AG20443 (cell line): ENCODE data around the gene PTPRU.

Experiments
- DNase-seq: peaks from one replicate; pipeline ENCODE4 v3.0.0; 2012; ENCODE audit warnings: low spot score, mixed read lengths

The PTPRU gene

GRCh38 chr1:29317916-29318530 lies 81.7 kb downstream of the PTPRU start:
- DNase-seq: no peak

- no peak for DNase-seq
Measured at GRCh38 chr1:29318724-29319123, 82.4 kb downstream of the PTPRU start.

GRCh38 chr1:29319300-29320110 lies 83.2 kb downstream of the PTPRU start:
- no peak for DNase-seq

GRCh38 chr1:29320156-29320940 lies 84.0 kb downstream of the PTPRU start:
- no peak for DNase-seq

GRCh38 chr1:29321176-29321575 lies 84.9 kb downstream of the PTPRU start:
- no peak for DNase-seq

DNA sequence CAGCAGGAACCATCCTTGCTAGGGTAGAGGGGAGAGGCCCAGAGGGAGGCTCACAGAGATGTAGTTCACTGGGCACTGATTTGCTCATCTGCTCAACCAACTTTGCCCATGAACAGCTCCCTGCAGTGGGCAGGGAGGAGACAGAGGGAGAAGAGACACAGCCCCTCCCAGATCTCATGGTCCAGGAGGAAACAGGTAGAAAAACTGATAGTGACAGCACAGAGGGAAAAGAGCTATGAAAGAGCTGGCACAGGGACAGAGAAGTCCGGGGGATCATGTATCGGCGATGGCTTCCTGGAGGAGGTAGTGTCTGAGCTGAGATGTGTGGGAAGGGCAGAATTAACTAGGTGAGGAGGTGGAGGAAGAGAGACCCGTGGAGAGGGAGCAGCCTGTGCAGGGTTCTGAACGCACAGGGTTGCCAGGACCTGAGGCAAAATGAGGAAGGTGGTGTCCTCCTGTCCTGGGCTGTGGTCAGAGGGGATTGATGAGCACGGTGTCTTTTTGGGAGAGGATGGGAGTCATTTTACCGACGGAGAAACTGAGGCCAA lies 85.9 kb downstream of the PTPRU start:
- DNase-seq: no peak

DNA sequence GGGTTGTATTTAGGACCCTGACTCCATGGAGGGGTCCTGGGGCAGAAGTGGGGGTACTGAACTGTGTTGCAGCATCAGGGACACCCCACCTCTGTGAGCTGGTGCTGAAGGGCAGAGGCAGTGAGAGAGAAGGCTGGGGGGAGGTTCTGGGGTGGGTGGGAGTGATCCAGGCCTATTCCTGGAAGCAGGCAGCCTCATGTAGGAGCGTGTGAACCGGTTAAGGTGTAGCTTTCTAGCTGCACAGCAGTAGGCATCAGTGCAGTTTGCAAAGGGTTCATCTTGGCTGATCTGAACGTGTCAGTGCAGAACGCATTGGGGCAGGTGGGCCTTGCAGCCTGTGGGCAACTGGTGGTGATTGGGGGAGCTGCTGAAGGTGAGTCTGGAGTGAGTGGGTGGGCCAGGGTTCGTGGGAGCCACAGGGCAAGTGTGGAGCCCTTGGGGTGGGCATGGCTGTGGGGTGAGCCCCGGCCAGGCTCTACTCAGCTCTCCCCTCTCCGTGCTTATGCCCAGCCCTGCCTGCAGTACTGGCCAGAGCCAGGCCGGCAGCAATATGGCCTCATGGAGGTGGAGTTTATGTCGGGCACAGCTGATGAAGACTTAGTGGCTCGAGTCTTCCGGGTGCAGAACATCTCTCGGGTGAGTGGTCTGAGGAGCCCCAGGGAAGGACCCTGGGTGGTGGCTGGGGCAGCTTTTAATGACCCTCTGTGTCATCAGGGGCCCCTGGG lies 86.7 kb downstream of the PTPRU start:
- no peak for DNase-seq

DNA sequence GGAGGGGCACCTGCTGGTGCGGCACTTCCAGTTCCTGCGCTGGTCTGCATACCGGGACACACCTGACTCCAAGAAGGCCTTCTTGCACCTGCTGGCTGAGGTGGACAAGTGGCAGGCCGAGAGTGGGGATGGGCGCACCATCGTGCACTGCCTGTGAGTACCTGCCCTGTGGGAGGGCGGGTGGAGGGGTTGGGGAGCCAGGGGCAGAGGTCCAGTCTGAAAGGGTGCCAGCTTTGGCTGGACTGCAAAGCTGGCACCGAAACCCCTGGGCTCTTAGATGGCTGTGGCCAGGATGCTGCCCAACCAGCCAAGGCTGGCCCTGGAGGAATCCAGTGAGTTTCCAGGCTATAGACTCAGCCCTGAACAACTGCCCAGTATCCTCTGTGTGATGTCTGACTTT lies 87.3 kb downstream of the PTPRU start:
- no peak for DNase-seq

DNA sequence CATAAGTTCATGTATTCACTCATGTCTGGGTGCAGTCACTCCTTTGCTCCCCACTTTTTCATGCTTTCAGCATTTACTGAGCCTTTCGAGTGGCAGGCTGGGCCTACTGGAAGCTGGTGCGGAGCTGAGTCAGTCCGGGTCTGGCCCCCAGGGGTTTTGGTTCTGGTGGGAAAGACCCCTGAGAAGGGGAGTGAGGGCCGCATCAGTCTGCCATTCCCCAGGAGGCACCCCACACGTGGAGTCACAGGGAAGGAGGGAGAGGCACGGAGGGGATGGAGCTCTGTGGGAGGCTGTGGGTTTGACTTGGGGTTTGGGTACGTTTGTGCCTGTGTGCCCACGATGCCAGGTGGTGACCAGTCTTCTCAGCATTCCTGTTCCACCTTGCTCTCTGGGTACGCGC lies 87.9 kb downstream of the PTPRU start:
- no peak for DNase-seq

- DNase-seq: no peak
Measured at GRCh38 chr1:29324771-29325351, 88.5 kb downstream of the PTPRU start.

- DNase-seq: no peak
Measured at GRCh38 chr1:29325675-29326074, 89.4 kb downstream of the PTPRU start.

DNA sequence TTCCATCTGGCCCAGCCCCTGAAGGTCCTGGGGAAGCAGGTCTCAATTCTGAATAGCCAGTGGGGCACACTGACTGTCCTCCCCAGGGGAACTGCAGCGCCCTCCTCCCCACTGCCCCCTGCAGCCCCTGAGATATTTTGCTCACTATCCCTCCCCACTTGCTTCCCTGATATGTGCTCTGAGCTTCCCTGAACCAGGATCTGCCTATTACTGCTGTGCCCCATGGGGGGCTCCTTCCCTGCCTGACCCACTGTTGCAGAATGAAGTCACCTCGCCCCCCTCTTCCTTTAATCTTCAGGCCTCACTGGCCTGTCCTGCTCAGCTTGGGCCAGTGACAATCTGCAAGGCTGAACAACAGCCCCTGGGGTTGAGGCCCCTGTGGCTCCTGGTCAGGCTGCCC lies 89.8 kb downstream of the PTPRU start:
- DNase-seq: no peak

DNA sequence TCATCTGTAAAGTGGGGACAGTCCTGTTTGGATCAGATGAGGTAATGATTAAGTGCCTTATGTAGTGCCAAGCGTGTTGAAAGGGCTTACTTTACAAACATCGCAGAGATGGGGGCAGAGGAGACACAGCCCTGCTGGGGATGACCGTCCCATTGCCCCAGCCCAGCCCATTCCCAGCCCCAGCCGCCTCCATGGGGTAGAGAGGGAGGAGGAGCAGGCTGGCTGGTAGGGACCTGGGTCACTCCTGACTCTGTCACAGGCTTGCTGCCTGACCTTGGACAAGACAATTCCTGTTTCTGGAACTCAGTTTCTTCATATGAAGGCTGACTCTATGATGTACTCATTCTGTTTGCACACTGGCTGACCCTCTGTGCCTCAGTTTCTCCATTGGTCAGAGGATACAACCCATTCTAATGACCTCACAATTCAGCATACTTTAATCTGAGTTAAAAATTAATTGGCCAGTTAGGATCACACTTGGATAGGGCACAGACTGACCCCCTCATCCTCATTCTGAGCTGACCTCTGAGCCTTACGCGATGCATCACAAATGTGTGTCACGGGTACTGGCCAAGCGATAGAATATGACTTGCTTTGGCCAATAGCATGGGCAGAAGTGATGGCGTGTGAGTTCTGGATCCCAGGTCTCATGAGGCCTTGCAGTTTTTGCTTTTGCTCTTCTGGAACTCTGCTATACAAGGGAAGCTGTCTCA lies 91.1 kb downstream of the PTPRU start:
- no peak for DNase-seq

DNA sequence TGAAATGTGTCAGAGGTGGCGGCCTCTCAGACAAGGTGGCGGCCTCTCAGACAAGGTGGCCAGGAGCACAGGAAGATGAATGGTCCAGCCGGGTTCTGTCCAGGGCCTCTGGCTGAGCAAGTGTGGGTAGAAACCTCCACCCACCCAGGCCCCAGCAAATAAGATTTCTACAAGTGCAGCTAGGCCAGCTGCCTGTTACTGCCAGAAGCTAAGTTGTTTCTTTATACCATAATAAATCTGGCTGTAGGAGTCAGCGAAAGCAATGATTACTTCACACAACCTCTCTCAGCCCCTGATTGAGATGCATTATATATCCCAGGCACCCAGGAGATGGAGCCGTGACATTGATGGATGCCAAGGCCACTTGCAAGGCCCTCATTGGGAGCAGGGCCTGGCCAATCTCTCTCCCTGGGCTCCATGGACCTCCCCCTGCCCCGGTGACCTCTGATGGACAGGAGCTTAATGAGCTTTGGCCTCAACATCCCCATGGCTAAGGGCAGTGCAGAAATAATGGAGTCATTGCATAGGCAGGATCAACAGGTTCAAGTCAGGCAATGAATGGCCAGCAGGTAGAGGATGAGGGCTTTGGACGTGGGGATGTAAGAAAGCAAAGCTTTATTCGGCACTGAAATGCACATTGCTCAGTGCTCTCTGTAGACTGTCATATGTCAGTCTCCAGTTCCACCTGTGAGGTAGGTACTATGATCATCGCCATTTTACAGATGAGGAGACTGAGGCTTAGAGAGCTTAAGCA lies 92.9 kb downstream of the PTPRU start:
- no peak for DNase-seq

DNA sequence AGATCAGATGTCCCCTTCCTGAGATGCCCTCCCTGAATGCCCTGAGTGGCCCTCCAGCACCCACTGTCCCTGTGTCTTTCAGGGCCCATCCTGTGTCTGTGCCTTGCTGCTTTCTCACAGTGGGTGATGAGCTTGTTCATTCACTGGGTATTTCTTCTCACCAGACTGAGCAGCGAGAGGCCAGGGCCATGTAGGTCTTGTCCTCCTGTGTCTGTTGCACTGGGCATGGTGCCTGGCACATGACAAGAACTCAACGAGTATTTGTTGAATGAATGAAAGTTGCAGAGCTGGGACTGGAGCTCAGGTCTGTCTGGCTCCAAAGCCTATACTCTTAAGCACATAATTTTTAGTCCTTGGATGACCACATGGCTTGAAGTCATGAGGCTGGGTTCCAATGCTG lies 93.8 kb downstream of the PTPRU start:
- DNase-seq: no peak

GRCh38 chr1:29330856-29331255 lies 94.5 kb downstream of the PTPRU start:
- DNase-seq: no peak

- no peak for DNase-seq
Measured at GRCh38 chr1:29331309-29331708, 95.0 kb downstream of the PTPRU start.

DNA sequence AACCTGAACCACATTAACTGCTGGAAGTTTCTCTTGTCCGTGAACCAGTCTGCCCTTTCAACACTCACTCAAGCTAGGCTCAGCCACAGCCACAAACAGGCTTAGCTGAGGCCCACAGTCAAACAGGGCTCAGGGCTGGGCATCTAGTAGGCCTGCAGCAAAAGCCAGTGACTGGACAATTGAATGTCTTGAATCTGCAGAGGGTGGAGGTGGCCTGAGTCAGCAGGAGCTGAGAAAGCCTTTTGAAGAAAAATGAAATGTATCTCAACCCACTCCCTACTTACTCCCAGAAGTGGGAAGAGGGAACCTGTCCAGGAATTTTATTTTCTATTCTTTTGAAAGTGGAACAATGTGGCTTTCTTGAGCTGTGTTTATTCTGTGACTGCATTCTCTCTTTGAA lies 95.4 kb downstream of the PTPRU start:
- DNase-seq: no peak

- DNase-seq: no peak
Measured at GRCh38 chr1:29332204-29332603, 95.9 kb downstream of the PTPRU start.

GRCh38 chr1:29333008-29333407 lies 96.7 kb downstream of the PTPRU start:
- no peak for DNase-seq
